ENCODE results near the gene CFAP46. TPM values are rescaled to one million over a fixed set of nuclear protein-coding genes. Genes with fewer than 3 reads are reported as not detected.

CFAP46 gene
- polyA plus RNA-seq, 1 donor from 2014 or later = 2.6 TPM

DNA sequence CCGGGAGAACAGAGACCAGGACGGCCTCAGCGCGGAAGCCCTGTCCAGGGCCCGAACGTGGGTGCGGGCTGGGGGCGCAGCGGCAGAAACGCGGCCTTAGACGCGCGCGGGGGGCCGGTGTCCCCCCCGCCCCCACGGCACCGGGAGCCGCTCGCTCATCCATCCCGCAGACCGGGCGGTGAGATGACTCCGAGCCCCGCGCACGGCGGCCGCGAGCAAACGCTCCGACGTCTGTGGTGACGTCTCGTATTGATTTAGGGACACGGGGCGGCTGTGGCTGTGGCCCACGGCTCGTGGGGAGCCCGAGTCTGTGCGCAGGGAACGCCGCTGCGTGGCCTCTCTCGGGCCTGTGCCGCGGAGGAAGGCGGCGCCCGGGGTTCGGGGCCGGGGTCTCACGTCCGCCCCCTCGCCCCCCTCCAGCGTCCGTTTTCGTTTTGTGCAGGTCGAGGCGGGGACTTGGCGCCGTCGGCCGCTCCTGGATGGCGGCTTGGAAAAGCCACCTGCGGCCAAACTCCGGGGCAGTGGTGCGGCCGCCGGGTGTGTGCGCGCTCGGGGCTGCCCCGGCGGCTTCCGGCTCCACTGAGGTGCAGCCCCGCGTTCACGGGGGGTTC is 155.4 kb downstream of the CFAP46 start:
- Histone ChIP-seq H4K20me1 (ENCODE audit: insufficient read depth) (no peaks in the 10 kb centered on the region), H3K9me3 (ENCODE audit: low read length) (no peaks in the 10 kb centered on the region), H3K9me2 (ENCODE audit: insufficient read depth, low read length) (no peaks in the 10 kb centered on the region), H3K4me2 (ENCODE audit: low read length) (no peak overlapping the region), H3K79me2 (replicated peaks; ENCODE audit: insufficient read depth, low read length) (no peaks in the 10 kb centered on the region), H3F3A (ENCODE audit: insufficient read depth, low read length, poor library complexity, severe bottlenecking) (no peaks in the 10 kb centered on the region), H3K4me3 (ENCODE audit: low read length) (peak overlapping the region; percentile 48), H3K27ac (ENCODE audit: low read length) (no peak overlapping the region), H3K36me3 (ENCODE audit: insufficient read depth, low read length) (no peaks in the 10 kb centered on the region), H3K27me3 (ENCODE audit: insufficient read depth, low read depth, low read length) (peaks cover 86% of the 10 kb centered on the region), H2AFZ (ENCODE audit: low read depth, low read length) (no peak overlapping the region), H3K9ac (ENCODE audit: low read length) (no peak overlapping the region)
- TF ChIP-seq TAF1 (IDR thresholded peaks at IDR 0.05; ENCODE audit: low read depth) (no peak), POLR2AphosphoS5 (IDR thresholded peaks at IDR 0.05) (peak; percentile 24), EZH2 (IDR thresholded peaks at IDR 0.05; ENCODE audit: borderline replicate concordance, insufficient read depth, low read length, poor library complexity, severe bottlenecking) (peak; percentile 92)

DNA sequence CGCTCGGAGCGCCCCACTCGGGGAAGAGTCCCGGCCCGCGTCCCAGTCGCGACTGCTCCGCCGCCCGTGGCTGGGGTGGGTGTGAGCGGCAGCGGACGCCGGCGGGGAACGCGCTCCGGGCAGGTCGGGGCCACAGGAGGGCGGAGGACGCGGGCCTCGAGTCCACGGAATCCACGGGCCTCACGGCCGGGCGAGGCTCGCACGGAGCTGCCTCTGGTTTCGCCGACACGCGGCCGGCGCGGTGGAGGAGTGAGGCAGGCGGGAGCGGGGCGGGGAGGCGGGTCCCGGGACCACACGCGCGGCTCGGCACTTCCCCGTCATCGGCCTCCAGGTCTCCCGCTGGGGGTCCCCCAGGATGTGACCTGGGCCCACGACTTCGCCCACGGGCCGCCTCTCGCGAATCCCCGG is 155.9 kb downstream of the CFAP46 start:
- Histone ChIP-seq H3K4me2 (ENCODE audit: low read length) (no peak overlapping the region), H4K20me1 (ENCODE audit: insufficient read depth) (no peaks in the 10 kb centered on the region), H3K27me3 (ENCODE audit: insufficient read depth, low read depth, low read length) (peaks cover 90% of the 10 kb centered on the region), H3K79me2 (replicated peaks; ENCODE audit: insufficient read depth, low read length) (no peaks in the 10 kb centered on the region), H2AFZ (ENCODE audit: low read depth, low read length) (no peak overlapping the region), H3F3A (ENCODE audit: insufficient read depth, low read length, poor library complexity, severe bottlenecking) (no peaks in the 10 kb centered on the region), H3K9ac (ENCODE audit: low read length) (no peak overlapping the region), H3K36me3 (ENCODE audit: insufficient read depth, low read length) (no peaks in the 10 kb centered on the region), H3K4me3 (ENCODE audit: low read length) (peak overlapping the region; percentile 48), H3K27ac (ENCODE audit: low read length) (no peak overlapping the region), H3K9me2 (ENCODE audit: insufficient read depth, low read length) (no peaks in the 10 kb centered on the region), H3K9me3 (ENCODE audit: low read length) (no peaks in the 10 kb centered on the region)
- TF ChIP-seq EZH2 (IDR thresholded peaks at IDR 0.05; ENCODE audit: borderline replicate concordance, insufficient read depth, low read length, poor library complexity, severe bottlenecking) (no peak), TAF1 (IDR thresholded peaks at IDR 0.05; ENCODE audit: low read depth) (no peak), POLR2AphosphoS5 (IDR thresholded peaks at IDR 0.05) (no peak), SMC3 (conservative IDR thresholded peaks at IDR 0.05; ENCODE audit: poor library complexity) (no peak)
- TF ChIP-seq, protein P1, sequence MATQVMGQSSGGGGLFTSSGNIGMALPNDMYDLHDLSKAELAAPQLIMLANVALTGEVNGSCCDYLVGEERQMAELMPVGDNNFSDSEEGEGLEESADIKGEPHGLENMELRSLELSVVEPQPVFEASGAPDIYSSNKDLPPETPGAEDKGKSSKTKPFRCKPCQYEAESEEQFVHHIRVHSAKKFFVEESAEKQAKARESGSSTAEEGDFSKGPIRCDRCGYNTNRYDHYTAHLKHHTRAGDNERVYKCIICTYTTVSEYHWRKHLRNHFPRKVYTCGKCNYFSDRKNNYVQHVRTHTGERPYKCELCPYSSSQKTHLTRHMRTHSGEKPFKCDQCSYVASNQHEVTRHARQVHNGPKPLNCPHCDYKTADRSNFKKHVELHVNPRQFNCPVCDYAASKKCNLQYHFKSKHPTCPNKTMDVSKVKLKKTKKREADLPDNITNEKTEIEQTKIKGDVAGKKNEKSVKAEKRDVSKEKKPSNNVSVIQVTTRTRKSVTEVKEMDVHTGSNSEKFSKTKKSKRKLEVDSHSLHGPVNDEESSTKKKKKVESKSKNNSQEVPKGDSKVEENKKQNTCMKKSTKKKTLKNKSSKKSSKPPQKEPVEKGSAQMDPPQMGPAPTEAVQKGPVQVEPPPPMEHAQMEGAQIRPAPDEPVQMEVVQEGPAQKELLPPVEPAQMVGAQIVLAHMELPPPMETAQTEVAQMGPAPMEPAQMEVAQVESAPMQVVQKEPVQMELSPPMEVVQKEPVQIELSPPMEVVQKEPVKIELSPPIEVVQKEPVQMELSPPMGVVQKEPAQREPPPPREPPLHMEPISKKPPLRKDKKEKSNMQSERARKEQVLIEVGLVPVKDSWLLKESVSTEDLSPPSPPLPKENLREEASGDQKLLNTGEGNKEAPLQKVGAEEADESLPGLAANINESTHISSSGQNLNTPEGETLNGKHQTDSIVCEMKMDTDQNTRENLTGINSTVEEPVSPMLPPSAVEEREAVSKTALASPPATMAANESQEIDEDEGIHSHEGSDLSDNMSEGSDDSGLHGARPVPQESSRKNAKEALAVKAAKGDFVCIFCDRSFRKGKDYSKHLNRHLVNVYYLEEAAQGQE (IDR thresholded peaks at IDR 0.05; ENCODE audit: borderline replicate concordance) = no peak

DNA sequence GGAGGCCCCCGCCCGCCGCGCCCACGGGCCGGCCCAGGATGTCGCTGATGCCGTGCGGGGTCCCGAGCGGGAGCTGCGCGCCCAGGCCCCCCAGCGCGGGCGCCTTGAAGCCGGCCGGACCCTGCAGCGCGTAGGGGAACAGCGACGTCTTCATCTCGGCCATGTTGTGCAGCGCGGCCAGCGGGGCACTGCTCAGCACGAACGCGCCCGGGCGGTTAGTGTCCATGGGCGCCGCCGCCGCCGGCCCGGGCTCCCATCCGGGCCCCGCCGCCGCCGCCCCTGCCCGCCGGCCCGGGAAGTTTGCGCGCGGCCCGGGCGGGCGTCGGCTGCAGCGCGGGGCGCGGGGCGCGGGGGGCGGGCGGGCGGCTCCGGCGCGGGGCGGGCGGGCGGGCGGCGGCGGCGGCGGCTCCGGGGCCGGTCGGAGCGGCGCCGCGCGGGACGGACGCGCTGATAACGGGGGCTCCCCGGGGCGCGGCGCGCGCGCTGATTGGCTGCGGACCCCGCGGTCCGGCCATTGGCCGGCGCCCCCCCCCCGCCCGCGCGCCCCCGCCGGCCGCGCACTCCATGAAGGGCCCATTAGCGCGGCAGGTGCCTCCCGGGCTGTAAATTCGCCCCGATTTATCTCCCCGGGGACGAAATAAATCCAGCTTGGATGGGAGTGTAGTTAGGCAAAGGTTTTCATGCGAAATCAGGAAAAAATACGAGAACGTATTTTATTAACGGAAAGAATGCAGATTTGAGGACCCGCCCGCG is 156.5 kb downstream of the CFAP46 start, which contains the start of gene NKX6-2:
Gene NKX6-2 (minus strand): TSS at position 425 of the 753 bp plus-strand sequence. CDS start 199 bp downstream, at position 226.
- Histone ChIP-seq H3K27ac (ENCODE audit: low read length) (no peak within 1 kb of the TSS), H3K79me2 (replicated peaks; ENCODE audit: insufficient read depth, low read length) (no peaks in the 10 kb centered on the region), H3K4me3 (ENCODE audit: low read length) (peak within 1 kb of the TSS; percentile 48), H3K9me2 (ENCODE audit: insufficient read depth, low read length) (no peaks in the 10 kb centered on the region), H3K9me3 (ENCODE audit: low read length) (no peaks in the 10 kb centered on the region), H3F3A (ENCODE audit: insufficient read depth, low read length, poor library complexity, severe bottlenecking) (no peaks in the 10 kb centered on the region), H2AFZ (ENCODE audit: low read depth, low read length) (no peak within 1 kb of the TSS), H3K9ac (ENCODE audit: low read length) (no peak within 1 kb of the TSS), H4K20me1 (ENCODE audit: insufficient read depth) (no peaks in the 10 kb centered on the region), H3K4me2 (ENCODE audit: low read length) (no peak within 1 kb of the TSS), H3K27me3 (ENCODE audit: insufficient read depth, low read depth, low read length) (peaks cover 89% of the 10 kb centered on the region), H3K36me3 (ENCODE audit: insufficient read depth, low read length) (no peaks in the 10 kb centered on the region)
- TF ChIP-seq EZH2 (IDR thresholded peaks at IDR 0.05; ENCODE audit: borderline replicate concordance, insufficient read depth, low read length, poor library complexity, severe bottlenecking) (peak; percentile 44), SMC3 (conservative IDR thresholded peaks at IDR 0.05; ENCODE audit: poor library complexity) (no peak)

Data from neural cell (in vitro differentiated cells).